Body of pancreas (tissue), 4 donors: ENCODE results near the gene DLG2. TPM values are rescaled to one million over a fixed set of nuclear protein-coding genes. Genes with fewer than 3 reads are reported as not detected.

Experiments used
- ATAC-seq: fragments of 150-250 bp; one replicate; pipeline ENCODE4 v1.9.1; 2016
- DNase-seq, 4 donors: peaks; one replicate each; pipeline ENCODE4 v3.0.0-alpha.2; 2019
- H3K27ac ChIP-seq, 4 donors: fragments of 200-600 bp; sonication (generic); 1 replicate in 3 of 4; 2 replicates in 1 of 4; pipeline versions ENCODE4 v1.5.1 to v1.6.1; 2016 to 2019; ENCODE audit warnings: mild to moderate bottlenecking in 1 of 4, mixed read lengths in 1 of 4, moderate library complexity in 1 of 4
- H3K27me3 ChIP-seq, 2 donors: fragments of 200-600 bp; sonication (generic); one replicate each; pipeline ENCODE4 v1.6.0; 2016; ENCODE audit warnings: mild to moderate bottlenecking in 1 of 2
- H3K36me3 ChIP-seq, 2 donors: fragments of 200-600 bp; sonication (generic); replicated peaks in 1 of 2; 2 replicates each; pipeline ENCODE4 v1.5.1; 2016; ENCODE audit warnings: low read depth in 2 of 2; ENCODE audit not compliant: insufficient read depth in 1 of 2
- H3K4me1 ChIP-seq: fragments of 200-600 bp; sonication (generic); one replicate; pipeline ENCODE4 v1.6.0; 2016
- H3K4me3 ChIP-seq, 2 donors: fragments of 200-600 bp; sonication (generic); 1 replicate in 1 of 2; 2 replicates in 1 of 2; pipeline ENCODE4 v1.5.1; 2016 to 2019
- H3K9me3 ChIP-seq, 3 donors: fragments of 200-600 bp; sonication (generic); 1 replicate in 2 of 3; 2 replicates in 1 of 3; pipeline ENCODE4 v1.5.1; 2016
- CTCF ChIP-seq, 7 experiments: fragments of 450-650 bp in 4 of 7; fragments of 200-600 bp in 3 of 7; sonication (generic) in 3 of 7; IDR thresholded peaks; one replicate each; pipeline ENCODE4 v1.5.1; 2016 to 2019; ENCODE audit warnings: antibody characterized with exemption in 7 of 7
- POLR2A ChIP-seq, 3 donors: fragments of 450-650 bp; IDR thresholded peaks; one replicate each; pipeline ENCODE4 v1.6.1; 2016; ENCODE audit warnings: antibody characterized with exemption in 3 of 3, mild to moderate bottlenecking in 2 of 3
- WGBS, 2 donors: methylation state at CpG; one replicate each; pipeline ENCODE4 v1.1.5; 2017; 5-methylcytosine and 5-hydroxymethylcytosine counted together
- intact Hi-C: fragments of 100-400 bp; cut with DNase I; formaldehyde crosslinking; loops from one replicate; pipeline ENCODE4 v1.15.1; 2023
- total RNA-seq, 2 donors: library from RNA; depleted of rRNA; stranded (reverse); fragments of >200 nt; gene quantifications; one replicate each; pipeline ENCODE4 v1.1.0, GENCODE V29; 2016

The DLG2 gene
- total RNA-seq, 2 donors from 2014 or later, result 6.0 to 13.2 TPM

- H3K9me3 ChIP-seq, result no peaks in the 10 kb centered on the region
- no peaks in the 10 kb centered on the region for H3K4me1 ChIP-seq
- no peak overlapping the region for H3K27ac ChIP-seq
- DNase-seq, result no peak
- no peaks in the 10 kb centered on the region for H3K27me3 ChIP-seq
- TF ChIP-seq POLR2A (IDR thresholded peaks at IDR 0.05), result no peak
- TF ChIP-seq CTCF (IDR thresholded peaks at IDR 0.05), result no peak
- intact Hi-C loops, result no loop called here
- ATAC-seq, result no peak
- no peaks in the 10 kb centered on the region for H3K36me3 ChIP-seq
- H3K4me3 ChIP-seq, result no peak overlapping the region
- WGBS, 2 donors, result 75 to 94% methylated on average over 3 of the region's 3 CpGs
Measured at GRCh38 chr11:83543706-83544439, 2083.3 kb downstream of the DLG2 start.

- no peaks in the 10 kb centered on the region for H3K27me3 ChIP-seq
- DNase-seq (no peak), ATAC-seq (no peak)
- H3K4me3 ChIP-seq, result no peak overlapping the region
- 80 to 91% methylated on average over 2 of the region's 2 CpGs for WGBS, 2 donors
- TF ChIP-seq POLR2A (IDR thresholded peaks at IDR 0.05) (no peak), CTCF (IDR thresholded peaks at IDR 0.05) (no peak)
- intact Hi-C loops, result no loop called here
- H3K27ac ChIP-seq, result no peak overlapping the region
- no peaks in the 10 kb centered on the region for H3K4me1 ChIP-seq
- no peaks in the 10 kb centered on the region for H3K9me3 ChIP-seq
- H3K36me3 ChIP-seq, result no peaks in the 10 kb centered on the region
Measured at GRCh38 chr11:83542861-83543260, 2084.3 kb downstream of the DLG2 start.

GRCh38 chr11:83540728-83541127, 2086.4 kb downstream of the DLG2 start:
- Histone ChIP-seq H3K4me1 (no peaks in the 10 kb centered on the region), H3K4me3 (no peak overlapping the region), H3K36me3 (no peaks in the 10 kb centered on the region), H3K9me3 (no peaks in the 10 kb centered on the region), H3K27me3 (no peaks in the 10 kb centered on the region), H3K27ac (no peak overlapping the region)
- ATAC-seq, result no peak
- no peak for DNase-seq
- intact Hi-C loops, result no loop called here
- TF ChIP-seq CTCF (IDR thresholded peaks at IDR 0.05) (no peak), POLR2A (IDR thresholded peaks at IDR 0.05) (no peak)

- no peaks in the 10 kb centered on the region for H3K9me3 ChIP-seq
- H3K27me3 ChIP-seq, result no peaks in the 10 kb centered on the region
- no peak for TF ChIP-seq CTCF (IDR thresholded peaks at IDR 0.05)
- no peak for TF ChIP-seq POLR2A (IDR thresholded peaks at IDR 0.05)
- H3K36me3 ChIP-seq, result no peaks in the 10 kb centered on the region
- ATAC-seq (no peak), DNase-seq (no peak)
- H3K4me1 ChIP-seq, result no peaks in the 10 kb centered on the region
- no peak overlapping the region for H3K4me3 ChIP-seq
- H3K27ac ChIP-seq, result no peak overlapping the region
- intact Hi-C loops, result no loop called here
- WGBS, 2 donors, result 71 to 86% methylated on average over 5 of the region's 5 CpGs
Measured at GRCh38 chr11:83540112-83540675, 2086.9 kb downstream of the DLG2 start.

- Histone ChIP-seq H3K36me3 (no peaks in the 10 kb centered on the region), H3K27ac (no peak overlapping the region), H3K4me3 (no peak overlapping the region), H3K9me3 (no peaks in the 10 kb centered on the region), H3K27me3 (no peaks in the 10 kb centered on the region), H3K4me1 (no peaks in the 10 kb centered on the region)
- TF ChIP-seq CTCF (IDR thresholded peaks at IDR 0.05) (no peak), POLR2A (IDR thresholded peaks at IDR 0.05) (no peak)
- no peak for DNase-seq
- no peak for ATAC-seq
- intact Hi-C loops, result no loop called here
- 50 to 67% methylated on average over 1 of the region's 1 CpG for WGBS, 2 donors
Measured at GRCh38 chr11:83538286-83538685, 2088.9 kb downstream of the DLG2 start.
